ENCODE data around the gene GUCY2D.

DNA sequence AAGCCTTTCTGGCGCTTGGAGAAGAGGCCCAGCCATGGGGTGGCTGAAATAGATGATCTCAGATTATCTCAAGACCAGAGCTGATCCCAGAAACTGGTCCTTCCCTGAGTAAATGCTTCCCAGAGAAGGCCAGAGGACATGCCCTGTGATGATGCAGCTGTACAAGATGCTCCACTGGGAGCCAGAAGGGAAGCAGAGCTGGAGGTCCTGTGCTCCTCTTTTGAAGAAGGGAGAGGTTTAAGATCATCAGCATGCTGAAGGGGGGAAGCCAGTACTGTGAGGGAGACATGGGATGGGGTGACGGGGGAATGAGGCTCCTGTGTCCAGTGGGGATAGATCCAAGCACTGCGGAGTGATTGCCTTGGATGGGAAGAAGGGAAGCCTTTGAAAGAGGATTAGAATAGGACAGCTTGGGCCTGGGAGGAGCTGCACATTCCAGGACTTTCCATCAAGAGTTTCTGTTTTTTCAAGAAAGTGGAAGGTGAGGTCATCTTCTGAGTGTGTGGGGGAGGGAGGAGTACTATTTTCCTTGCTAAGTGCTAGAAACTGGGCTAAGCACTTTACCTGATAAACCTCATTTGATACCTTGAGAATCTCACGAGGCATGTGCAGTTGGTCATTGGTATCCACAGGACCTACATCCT, 20.1 kb downstream of the GUCY2D start:
- TF ChIP-seq CTCF (IDR thresholded peaks at IDR 0.05) (no peak), EP300 (IDR thresholded peaks at IDR 0.05) (no peak)

Data from tibial nerve (tissue), 4 donors.